Stomach (tissue), 9 donors: Measurements from ENCODE around the gene MYH9. TPM values are rescaled to one million over a fixed set of nuclear protein-coding genes. Genes with fewer than 3 reads are reported as not detected.

Source experiments
- DNase-seq, 2 donors: peaks; one replicate each; pipeline versions ENCODE4 v3.0.0 to v3.0.0-alpha.2; 2013 to 2019
- H3K27ac ChIP-seq, 5 donors: fragments of 200-600 bp in 4 of 5; sonication (generic) in 4 of 5; one replicate each; pipeline ENCODE4 v1.5.1; 2013 to 2019; ENCODE audit warnings: mild to moderate bottlenecking in 1 of 5, moderate library complexity in 1 of 5
- H3K27me3 ChIP-seq, 3 donors: fragments of 200-600 bp; sonication (generic); one replicate each; pipeline ENCODE4 v1.5.1; 2017 to 2019; ENCODE audit warnings: mixed run types in 1 of 3
- H3K36me3 ChIP-seq, 4 donors: fragments of 200-600 bp; sonication (generic); 1 replicate in 3 of 4; 2 replicates in 1 of 4; pipeline ENCODE4 v1.5.1; 2016 to 2019
- H3K4me1 ChIP-seq, 4 donors: fragments of 200-600 bp; sonication (generic); one replicate each; pipeline ENCODE4 v1.5.1; 2016 to 2019
- H3K4me3 ChIP-seq, 4 donors: fragments of 200-600 bp; sonication (generic) in 3 of 4; one replicate each; pipeline ENCODE4 v1.5.1; 2016 to 2019; ENCODE audit warnings: mild to moderate bottlenecking in 1 of 4
- H3K9me3 ChIP-seq, 4 donors: fragments of 200-600 bp; sonication (generic); one replicate each; pipeline ENCODE4 v1.5.1; 2016 to 2019
- CTCF ChIP-seq, 7 experiments: fragments of 450-650 bp in 4 of 7; fragments of 200-600 bp in 3 of 7; sonication (generic) in 3 of 7; IDR thresholded peaks; one replicate each; pipeline ENCODE4 v1.5.1; 2016 to 2019; ENCODE audit warnings: antibody characterized with exemption in 7 of 7, control low read depth in 2 of 7, mild to moderate bottlenecking in 1 of 7
- EP300 ChIP-seq: sonication (generic); formaldehyde crosslinking; IDR thresholded peaks from one replicate; pipeline ENCODE4 v1.6.1; 2017; ENCODE audit warnings: antibody characterized with exemption
- POLR2A ChIP-seq, 4 donors: fragments of 450-650 bp; IDR thresholded peaks; one replicate each; pipeline ENCODE4 v1.6.1; 2016; ENCODE audit warnings: antibody characterized with exemption in 4 of 4, control low read depth in 2 of 4, mild to moderate bottlenecking in 1 of 4, moderate library complexity in 1 of 4
- POLR2AphosphoS5 ChIP-seq, 3 donors: sonication (generic); formaldehyde crosslinking; IDR thresholded peaks; one replicate each; pipeline ENCODE4 v1.6.1; 2016; ENCODE audit warnings: antibody characterized with exemption in 3 of 3
- WGBS, 5 donors: extraction: QIAGEN DNeasy Blood & Tissue Kit in 3 of 5; methylation state at CpG; one replicate each; pipeline versions ENCODE4 v1.1.5 to v1.1.7; 2013 to 2018; 5-methylcytosine and 5-hydroxymethylcytosine counted together
- intact Hi-C: fragments of 100-400 bp; cut with DNase I; formaldehyde crosslinking; loops from one replicate; pipeline ENCODE4 v1.15.1; 2023; ENCODE audit warnings: low total_unique reads
- polyA plus RNA-seq, 3 donors: library from polyadenylated mRNA; stranded (reverse); fragments of 200-250 nt; gene quantifications; one replicate each; pipeline ENCODE4 v1.2.3, GENCODE V29; 2013
- total RNA-seq, 5 donors: library from RNA; depleted of rRNA; stranded (reverse); fragments of >200 nt; gene quantifications; one replicate each; pipeline versions ENCODE4 v1.1.0 to v1.2.3, GENCODE V29; 2014 to 2016
- donor health status: healthy with polysubstance abuse.
- donor health status: Bipolar disorder and iron deficiency.
- donor health status: healthy.

Gene MYH9
- total and polyA plus RNA-seq, 8 donors: 46.7 to 620 (median 197) TPM

DNA sequence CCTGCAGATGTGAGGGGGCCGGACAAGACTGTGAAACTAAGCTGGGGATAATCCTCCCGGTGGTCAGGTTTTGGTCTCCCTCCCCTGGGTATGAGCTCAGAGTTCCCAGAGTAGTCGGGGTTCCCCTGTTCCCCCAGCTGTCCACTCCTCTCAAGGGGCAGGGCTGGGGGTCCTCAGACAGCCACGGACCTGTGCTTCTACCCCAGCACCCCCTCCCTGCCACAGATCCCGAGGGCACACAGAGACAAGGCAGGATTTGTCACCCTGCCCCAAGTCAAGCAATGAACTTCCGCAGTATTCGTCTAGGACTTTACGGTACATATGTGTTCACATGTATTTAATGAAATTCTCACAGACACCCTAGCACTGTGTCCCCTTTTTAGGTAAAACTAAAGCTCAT lies 89.6 kb downstream of the MYH9 start:
- 85 to 92% (median 91%) methylated on average over 7 to 8 of the region's 8 CpGs for WGBS, 5 donors
- H3K9me3 ChIP-seq: no peaks in the 10 kb centered on the region
- H3K27ac ChIP-seq: peak overlapping the region in 2 of 5 donors; percentile 34 to 77
- no peak for TF ChIP-seq CTCF (IDR thresholded peaks at IDR 0.05)
- TF ChIP-seq POLR2AphosphoS5 (IDR thresholded peaks at IDR 0.05): no peak
- no peak for TF ChIP-seq POLR2A (IDR thresholded peaks at IDR 0.05)
- no peak for TF ChIP-seq EP300
- DNase-seq: no peak
- no peak overlapping the region for H3K4me3 ChIP-seq
- no peaks in the 10 kb centered on the region for H3K27me3 ChIP-seq
- H3K4me1 ChIP-seq: peaks cover 7 to 20% (median 10%) of the 10 kb centered on the region in 4 donors
- intact Hi-C loops: no loop called here
- H3K36me3 ChIP-seq: peaks cover 99 to 100% (median 100%) of the 10 kb centered on the region in 4 donors

- 82 to 89% (median 85%) methylated on average over 19 of the region's 19 CpGs for WGBS, 5 donors
- no peak for DNase-seq
- Histone ChIP-seq H3K9me3 (no peaks in the 10 kb centered on the region), H3K4me1 (peaks cover 6 to 16% (median 8%) of the 10 kb centered on the region in 4 donors), H3K27ac (peak overlapping the region in 2 of 5 donors; percentile 34 to 77), H3K36me3 (peaks cover 99 to 100% (median 100%) of the 10 kb centered on the region in 4 donors), H3K27me3 (no peaks in the 10 kb centered on the region), H3K4me3 (no peak overlapping the region)
- TF ChIP-seq POLR2AphosphoS5 (IDR thresholded peaks at IDR 0.05) (no peak), POLR2A (IDR thresholded peaks at IDR 0.05) (no peak), CTCF (IDR thresholded peaks at IDR 0.05) (no peak), EP300 (no peak)
- intact Hi-C loops: no loop called here
Measured at GRCh38 chr22:36297568-36297967, 90.2 kb downstream of the MYH9 start.

DNA sequence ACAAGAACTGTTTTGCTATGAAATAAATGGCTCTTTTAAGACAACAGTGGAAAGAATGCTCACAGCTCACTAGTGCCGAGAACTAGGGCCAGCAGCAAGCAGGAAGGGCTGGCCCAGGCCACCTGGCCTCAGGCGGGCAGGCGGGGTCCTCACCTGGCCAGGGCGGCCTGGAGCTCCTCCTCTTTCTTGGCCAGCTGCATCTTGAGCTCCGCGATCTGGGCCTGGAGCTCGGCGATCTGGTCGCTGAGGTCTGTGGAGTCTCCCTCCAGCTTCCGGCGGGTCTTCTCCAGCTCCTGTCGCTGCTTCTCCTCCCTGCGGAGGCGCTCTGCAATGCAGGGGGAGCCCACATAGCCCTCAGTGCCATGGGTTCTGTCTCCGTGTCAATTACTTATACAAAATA lies 91.1 kb downstream of the MYH9 start:
- Histone ChIP-seq H3K9me3 (no peaks in the 10 kb centered on the region), H3K4me1 (peaks cover 4 to 8% (median 6%) of the 10 kb centered on the region in 4 donors), H3K27ac (peak overlapping the region in 1 of 5 donors; percentile 14), H3K4me3 (no peak overlapping the region), H3K27me3 (no peaks in the 10 kb centered on the region), H3K36me3 (peaks cover 99 to 100% (median 100%) of the 10 kb centered on the region in 4 donors)
- intact Hi-C loops: no loop called here
- TF ChIP-seq POLR2A (IDR thresholded peaks at IDR 0.05): no peak
- TF ChIP-seq CTCF (IDR thresholded peaks at IDR 0.05): no peak
- TF ChIP-seq EP300: no peak
- no peak for TF ChIP-seq POLR2AphosphoS5 (IDR thresholded peaks at IDR 0.05)
- WGBS, 5 donors: 88 to 95% (median 91%) methylated on average over 15 of the region's 15 CpGs
- no peak for DNase-seq

GRCh38 chr22:36295247-36295646 lies 92.5 kb downstream of the MYH9 start:
- TF ChIP-seq POLR2AphosphoS5 (IDR thresholded peaks at IDR 0.05): no peak
- TF ChIP-seq CTCF (IDR thresholded peaks at IDR 0.05): no peak
- TF ChIP-seq EP300: no peak
- TF ChIP-seq POLR2A (IDR thresholded peaks at IDR 0.05): no peak
- Histone ChIP-seq H3K36me3 (peaks cover 87 to 99% (median 98%) of the 10 kb centered on the region in 4 donors), H3K4me1 (no peaks in the 10 kb centered on the region), H3K27me3 (no peaks in the 10 kb centered on the region), H3K9me3 (no peaks in the 10 kb centered on the region), H3K27ac (no peak overlapping the region), H3K4me3 (no peak overlapping the region)
- 88 to 98% (median 94%) methylated on average over 6 to 7 of the region's 7 CpGs for WGBS, 5 donors
- intact Hi-C loops: no loop called here
- no peak for DNase-seq
